GM12875 (cell line): ENCODE measurements around the gene SPAG5.

Source experiments
- H3K4me3 ChIP-seq: one replicate; pipeline ENCODE4 v1.5.1; 2011; ENCODE audit warnings: low read depth, low read length, control low read depth
- CTCF ChIP-seq: IDR thresholded peaks from 2 replicates; pipeline ENCODE4 v1.5.1; 2011; ENCODE audit warnings: low read depth, mild to moderate bottlenecking, control low read depth, inconsistent platforms, low read length, moderate library complexity, borderline replicate concordance; ENCODE audit not compliant: insufficient read depth

The SPAG5 gene

GRCh38 chr17:28585851-28586250, 13.0 kb downstream of the SPAG5 start:
- no peak for TF ChIP-seq CTCF
- H3K4me3 ChIP-seq: no peak overlapping the region

GRCh38 chr17:28584434-28584833, 14.4 kb downstream of the SPAG5 start:
- no peak overlapping the region for H3K4me3 ChIP-seq

GRCh38 chr17:28582513-28582912, 16.3 kb downstream of the SPAG5 start:
- TF ChIP-seq CTCF: no peak
- H3K4me3 ChIP-seq: no peak overlapping the region

More at GRCh38 chr17:28584434-28584833, 14.4 kb downstream of the SPAG5 start:
- TF ChIP-seq CTCF: no peak

GRCh38 chr17:28580959-28581358, 17.9 kb downstream of the SPAG5 start:
- H3K4me3 ChIP-seq: no peak overlapping the region
- no peak for TF ChIP-seq CTCF

GRCh38 chr17:28579526-28579925, 19.3 kb downstream of the SPAG5 start:
- TF ChIP-seq CTCF: no peak

GRCh38 chr17:28578246-28579195, 20.3 kb downstream of the SPAG5 start:
- no peak for TF ChIP-seq CTCF
- no peak overlapping the region for H3K4me3 ChIP-seq

More at GRCh38 chr17:28579526-28579925, 19.3 kb downstream of the SPAG5 start:
- H3K4me3 ChIP-seq: no peak overlapping the region

GRCh38 chr17:28577466-28577824, 21.4 kb downstream of the SPAG5 start:
- TF ChIP-seq CTCF: no peak
- no peak overlapping the region for H3K4me3 ChIP-seq
